Osteocyte (in vitro differentiated cells): Measurements from ENCODE around the gene MLH3. TPM values are rescaled to one million over a fixed set of nuclear protein-coding genes. Genes with fewer than 3 reads are reported as not detected.

Experiments used
- DNase-seq: peaks from one replicate; pipeline ENCODE4 v3.0.0; 2021; ENCODE audit warnings: mixed read lengths; ENCODE audit not compliant: unreplicated experiment; ENCODE audit errors: extremely low spot score
- H3K27ac Mint-ChIP-seq: one replicate; pipeline ENCODE4 v1.8.0; 2021; ENCODE audit warnings: mild to moderate bottlenecking, mixed read lengths; ENCODE audit not compliant: unreplicated experiment
- H3K27me3 Mint-ChIP-seq: one replicate; pipeline ENCODE4 v1.8.0; 2021; ENCODE audit warnings: mixed read lengths; ENCODE audit not compliant: unreplicated experiment
- H3K36me3 Mint-ChIP-seq: one replicate; pipeline ENCODE4 v1.8.0; 2021; ENCODE audit warnings: mixed read lengths; ENCODE audit not compliant: unreplicated experiment
- H3K4me1 Mint-ChIP-seq: one replicate; pipeline ENCODE4 v1.8.0; 2021; ENCODE audit warnings: mixed read lengths; ENCODE audit not compliant: unreplicated experiment
- H3K4me3 Mint-ChIP-seq: one replicate; pipeline ENCODE4 v1.8.0; 2021; ENCODE audit warnings: mild to moderate bottlenecking, moderate library complexity, mixed read lengths; ENCODE audit not compliant: unreplicated experiment
- H3K9me3 Mint-ChIP-seq: one replicate; pipeline ENCODE4 v1.8.0; 2021; ENCODE audit warnings: mixed read lengths; ENCODE audit not compliant: unreplicated experiment
- CTCF ChIP-seq: fragments of 200-600 bp; sonication (generic); IDR thresholded peaks from 2 replicates; pipeline ENCODE4 v1.5.0; 2021; ENCODE audit warnings: antibody characterized with exemption, mild to moderate bottlenecking, moderate library complexity
- total RNA-seq: library from RNA; stranded (reverse); gene quantifications from 2 replicates; pipeline ENCODE4 v1.2.1, GENCODE V29; 2021

The MLH3 gene
- total RNA-seq, 1 donor from 2014 or later = 21.8 TPM

GRCh38 chr14:74977164-74977900, 73.9 kb downstream of the MLH3 start:
- Mint-ChIP-seq H3K4me3 (no peak overlapping the region), H3K27me3 (peaks cover 11% of the 10 kb centered on the region), H3K9me3 (no peaks in the 10 kb centered on the region), H3K36me3 (no peaks in the 10 kb centered on the region), H3K27ac (no peak overlapping the region), H3K4me1 (peaks cover 53% of the 10 kb centered on the region)
- TF ChIP-seq CTCF = no peak
- DNase-seq = no peak

- no peak overlapping the region for H3K4me3 Mint-ChIP-seq
Measured at GRCh38 chr14:74976264-74977113, 74.8 kb downstream of the MLH3 start.

GRCh38 chr14:74975059-74975810, 76.0 kb downstream of the MLH3 start:
- Mint-ChIP-seq H3K27me3 (peaks cover 18% of the 10 kb centered on the region), H3K27ac (no peak overlapping the region), H3K4me3 (no peak overlapping the region), H3K9me3 (no peaks in the 10 kb centered on the region), H3K36me3 (no peaks in the 10 kb centered on the region), H3K4me1 (peaks cover 32% of the 10 kb centered on the region)
- no peak for DNase-seq
- TF ChIP-seq CTCF = no peak

More at GRCh38 chr14:74976264-74977113, 74.8 kb downstream of the MLH3 start:
- Mint-ChIP-seq H3K27ac (no peak overlapping the region), H3K4me1 (peaks cover 45% of the 10 kb centered on the region), H3K36me3 (no peaks in the 10 kb centered on the region), H3K27me3 (peaks cover 13% of the 10 kb centered on the region), H3K9me3 (no peaks in the 10 kb centered on the region)
- TF ChIP-seq CTCF = no peak
- no peak for DNase-seq

GRCh38 chr14:74974364-74975058, 76.8 kb downstream of the MLH3 start:
- peaks cover 18% of the 10 kb centered on the region for H3K27me3 Mint-ChIP-seq
- H3K27ac Mint-ChIP-seq = no peak overlapping the region
- peaks cover 25% of the 10 kb centered on the region for H3K4me1 Mint-ChIP-seq
- no peaks in the 10 kb centered on the region for H3K36me3 Mint-ChIP-seq
- no peak overlapping the region for H3K4me3 Mint-ChIP-seq
- DNase-seq = no peak
- no peak for TF ChIP-seq CTCF
- H3K9me3 Mint-ChIP-seq = no peaks in the 10 kb centered on the region
